ENCODE data around the gene E2F8.

E2F8 gene

GRCh38 chr11:19187114-19187832 lies 53.5 kb downstream of the E2F8 start:
- no peak for DNase-seq (ENCODE audit: low spot score)

GRCh38 chr11:19185516-19186052 lies 55.2 kb downstream of the E2F8 start:
- DNase-seq (ENCODE audit: low spot score), result no peak

- no peak for DNase-seq (ENCODE audit: low spot score)
These were observed 55.7 kb downstream of the E2F8 start for GRCh38 chr11:19185036-19185435.

- no peak for DNase-seq (ENCODE audit: low spot score)
These were observed 57.1 kb downstream of the E2F8 start for GRCh38 chr11:19183646-19184045.

GRCh38 chr11:19181531-19182261 lies 59.0 kb downstream of the E2F8 start:
- DNase-seq (ENCODE audit: low spot score), result no peak

- no peak for DNase-seq (ENCODE audit: low spot score)
These were observed 64.0 kb downstream of the E2F8 start for GRCh38 chr11:19176629-19177186.

Measured in germinal center (tissue), 1 donor.